GM21717 (cell line): ENCODE measurements around the gene GIMD1.
"Not testable (repeated sequence)": the region's sequence is repeated elsewhere in the genome, so short reads cannot be mapped to it uniquely, and the experiment has no call there.

Experiments used
- ATAC-seq: cut with Tn5 transposase; IDR thresholded peaks from one replicate; pipeline ENCODE4 v1.9.1; 2021; ENCODE audit warnings: mild to moderate bottlenecking, moderate library complexity; ENCODE audit not compliant: unreplicated experiment

Gene GIMD1

GRCh38 chr4:106368678-106369077 is at the start of gene GIMD1:
TSS of gene GIMD1 (minus strand) at chr4:106368778. CDS start at chr4:106367435, 1,343 bp downstream.
- ATAC-seq: no peak

- ATAC-seq: no peak
Measured at GRCh38 chr4:106414366-106414765, 45.8 kb upstream of the GIMD1 start.

GRCh38 chr4:106409901-106410889 is 41.6 kb upstream of the GIMD1 start:
- no peak for ATAC-seq

DNA sequence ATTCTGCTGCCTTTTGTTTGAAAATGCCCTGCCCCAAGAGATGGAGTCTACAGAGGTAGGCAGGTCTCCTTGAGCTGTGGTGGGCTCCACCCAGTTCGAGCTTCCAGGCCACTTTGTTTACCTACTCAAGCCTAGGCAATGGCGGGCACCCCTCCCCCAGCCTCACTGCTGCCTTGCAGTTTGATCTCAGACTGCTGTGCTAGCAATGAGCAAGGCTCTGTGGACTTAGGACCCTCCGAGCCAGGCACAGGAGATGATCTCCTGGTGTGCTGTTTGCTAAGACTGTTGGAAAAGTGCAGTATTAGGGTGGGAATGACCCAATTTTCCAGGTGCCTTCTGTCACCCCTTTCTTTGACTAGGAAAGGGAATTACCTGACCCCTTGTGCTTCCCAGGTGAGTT is 39.4 kb upstream of the GIMD1 start:
- not testable (repeated sequence) for ATAC-seq

GRCh38 chr4:106401157-106401556 is 32.6 kb upstream of the GIMD1 start:
- no peak for ATAC-seq

- ATAC-seq: not testable (repeated sequence)
Measured at GRCh38 chr4:106398898-106399297, 30.3 kb upstream of the GIMD1 start.

DNA sequence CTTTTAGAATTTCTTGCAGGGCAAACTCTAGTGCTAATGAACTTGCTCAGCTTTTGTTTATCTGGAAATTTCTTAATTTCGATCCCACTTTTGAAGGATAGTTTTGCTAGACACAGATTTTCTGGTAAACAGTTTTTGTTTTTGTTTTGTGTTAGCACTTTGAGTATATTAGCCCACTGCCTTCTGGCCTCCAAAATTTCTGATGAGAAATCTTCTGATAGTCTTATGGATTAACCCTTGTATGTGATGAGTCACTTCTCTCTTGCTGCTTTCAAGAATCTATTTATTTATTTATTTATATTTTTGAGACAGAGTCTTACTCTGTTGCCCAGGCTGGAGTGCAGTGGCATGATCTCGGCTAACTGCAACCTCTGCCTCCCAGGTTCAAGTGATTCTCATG is 27.0 kb upstream of the GIMD1 start:
- no peak for ATAC-seq

DNA sequence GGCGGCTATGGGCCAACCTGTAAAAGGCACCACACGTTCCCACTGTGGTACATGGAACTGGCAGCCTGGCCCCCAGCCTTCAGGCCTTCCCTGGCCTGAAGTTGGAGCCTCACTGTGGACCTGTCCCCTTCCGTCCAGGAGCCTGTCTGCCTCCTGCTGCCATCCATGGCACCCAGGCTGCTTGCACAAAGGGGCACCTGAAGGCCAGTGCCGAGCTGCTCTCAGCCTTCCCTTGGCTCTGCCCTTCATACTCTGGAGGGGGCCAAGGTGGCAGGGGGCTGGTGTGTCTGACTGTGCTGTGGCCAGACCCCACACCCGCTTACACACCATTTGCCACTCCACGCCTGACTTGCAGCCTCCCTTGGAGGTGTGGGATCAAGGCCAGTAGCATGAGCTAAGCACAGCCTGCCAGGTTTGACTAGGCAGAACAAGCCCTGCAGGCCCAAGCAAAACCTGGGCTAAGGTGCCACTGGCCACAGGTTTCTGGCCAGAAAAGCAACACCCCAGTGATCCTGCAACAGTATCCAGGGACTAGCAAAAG is 17.3 kb upstream of the GIMD1 start:
- ATAC-seq: no peak

DNA sequence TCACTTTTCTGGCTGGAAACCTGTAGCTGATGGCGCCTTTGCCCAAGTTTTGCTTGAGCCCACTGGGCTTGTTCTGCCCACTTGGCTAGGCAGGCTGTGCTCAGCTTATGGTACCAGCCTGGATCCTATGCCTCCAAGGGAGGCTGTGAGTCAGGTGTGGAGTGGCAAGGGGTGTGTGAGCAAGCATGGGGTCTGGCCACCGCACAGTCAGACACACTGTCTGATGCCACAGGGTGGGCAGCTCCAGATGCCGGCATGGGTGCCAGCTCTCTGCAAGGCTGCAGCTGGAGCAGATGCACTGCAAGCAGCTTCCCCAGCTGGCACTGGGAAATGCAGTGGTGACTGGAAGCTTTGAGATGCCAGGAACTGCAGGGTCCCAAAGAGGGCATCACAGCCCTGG is 16.3 kb upstream of the GIMD1 start:
- ATAC-seq: no peak

DNA sequence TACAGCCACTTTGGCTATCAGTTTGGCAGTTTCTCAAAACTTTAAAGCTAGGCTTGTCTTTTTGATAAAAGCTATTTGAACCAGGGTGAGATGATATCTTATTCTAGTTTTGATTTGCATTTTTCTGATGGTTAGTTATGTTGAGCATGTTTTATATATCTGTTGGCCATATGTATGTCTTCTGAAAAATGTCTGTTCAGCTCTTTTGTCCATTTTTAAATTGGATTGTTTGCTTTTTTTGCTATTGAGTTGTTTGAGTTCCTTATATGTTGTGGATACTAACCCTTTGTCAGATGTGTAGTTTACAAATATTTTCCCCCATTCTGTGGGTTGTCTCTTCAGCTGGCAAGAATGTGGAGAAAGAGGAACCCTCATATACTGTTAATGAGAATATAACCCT is 11.6 kb upstream of the GIMD1 start:
- ATAC-seq: no peak

GRCh38 chr4:106373026-106373425 is 4.4 kb upstream of the GIMD1 start:
- no peak for ATAC-seq

DNA sequence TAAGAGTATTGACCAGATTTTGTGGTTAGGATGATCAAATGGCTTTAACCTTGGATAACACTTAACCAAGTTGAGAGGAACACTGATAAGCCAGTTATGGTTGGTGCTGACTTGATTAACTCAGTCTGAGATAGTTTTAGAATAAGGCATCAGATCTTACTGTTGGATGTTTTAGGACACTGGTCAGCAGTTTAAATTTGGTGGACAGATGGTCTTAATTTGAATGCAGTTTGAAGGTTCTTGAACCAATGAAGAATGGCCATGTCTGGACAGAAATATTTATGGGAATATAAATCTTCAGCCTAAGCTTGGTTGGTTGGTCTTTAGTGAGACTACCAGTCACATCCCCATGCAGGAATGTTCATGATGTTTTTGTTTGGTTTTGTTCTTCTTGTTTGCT is 2.6 kb upstream of the GIMD1 start:
- no peak for ATAC-seq

- no peak for ATAC-seq
Measured at GRCh38 chr4:106370214-106370613, 1.6 kb upstream of the GIMD1 start.

DNA sequence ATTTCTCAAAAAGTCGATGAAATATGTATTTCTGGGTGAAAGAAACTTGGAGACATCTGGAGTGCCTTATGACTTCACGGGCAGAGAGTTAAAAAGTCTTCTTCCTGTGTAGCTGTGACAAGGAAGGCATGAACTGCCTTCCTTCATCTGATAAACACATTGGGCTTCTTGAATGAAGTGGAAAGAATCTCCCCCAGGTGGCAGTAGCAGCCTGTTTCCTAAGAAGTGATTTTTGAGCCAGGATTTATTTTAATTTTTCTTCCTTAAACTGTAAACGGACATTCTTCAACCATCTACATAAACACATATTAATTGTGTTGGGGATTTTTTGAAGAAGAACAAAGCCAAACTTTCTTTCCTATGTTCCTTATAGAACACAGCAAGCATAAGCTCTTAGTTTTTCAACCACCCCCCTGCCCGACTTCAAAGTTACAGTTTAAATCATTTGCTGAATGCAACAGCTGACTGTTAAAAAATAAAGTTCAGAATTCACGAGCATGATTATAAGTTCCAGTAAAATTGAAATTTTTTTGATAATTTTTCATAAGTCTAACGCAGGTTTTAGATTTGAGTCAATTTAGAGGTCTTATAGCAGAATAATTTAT is 980 bp upstream of the GIMD1 start:
- ATAC-seq: peak; percentile 62

DNA sequence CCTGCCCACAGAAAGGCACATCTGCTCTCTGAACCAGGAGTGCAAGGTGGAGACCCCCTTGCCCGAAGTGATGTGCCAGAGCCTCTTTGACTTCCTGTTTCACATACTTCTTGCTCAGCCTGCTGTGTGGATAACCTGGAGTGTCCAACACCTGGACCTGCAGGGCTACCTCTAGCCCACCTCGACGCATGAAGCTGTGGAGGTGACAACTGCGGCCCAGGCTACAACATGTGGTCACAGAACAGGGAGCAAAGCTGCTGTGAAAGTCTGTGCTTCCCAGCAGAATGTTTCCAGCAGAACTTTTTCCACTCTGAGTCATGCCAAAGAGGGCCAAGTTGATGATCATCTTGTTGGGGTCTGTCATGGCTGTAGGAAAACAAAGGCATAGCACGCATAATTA is 1.5 kb downstream of the GIMD1 start:
- no peak for ATAC-seq

GRCh38 chr4:106366026-106366425 is 2.6 kb downstream of the GIMD1 start:
- no peak for ATAC-seq

GRCh38 chr4:106365613-106366012 is 3.0 kb downstream of the GIMD1 start:
- ATAC-seq: no peak

DNA sequence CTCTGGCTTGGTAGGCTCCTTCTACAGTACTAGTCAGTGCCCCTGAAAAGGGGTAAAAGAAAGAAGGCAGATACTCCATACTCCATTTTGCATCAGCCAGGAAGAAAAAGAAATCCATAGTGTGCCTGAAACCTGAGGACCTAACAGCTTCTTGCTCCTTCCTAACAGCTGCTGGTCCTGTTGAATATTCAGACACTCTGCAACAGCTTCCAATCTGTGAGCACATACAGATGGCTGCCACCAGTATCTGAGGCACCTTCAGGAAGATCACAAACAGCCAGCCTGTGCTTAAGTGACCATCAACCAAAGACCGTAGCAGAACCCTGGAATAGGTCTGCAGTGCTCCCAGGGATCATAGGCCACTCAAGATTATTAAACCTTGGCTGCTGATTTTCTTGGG is 4.3 kb downstream of the GIMD1 start:
- ATAC-seq: no peak

- no peak for ATAC-seq
Measured at GRCh38 chr4:106362086-106362825, 6.3 kb downstream of the GIMD1 start.

- no peak for ATAC-seq
Measured at GRCh38 chr4:106358899-106359298, 9.7 kb downstream of the GIMD1 start.

DNA sequence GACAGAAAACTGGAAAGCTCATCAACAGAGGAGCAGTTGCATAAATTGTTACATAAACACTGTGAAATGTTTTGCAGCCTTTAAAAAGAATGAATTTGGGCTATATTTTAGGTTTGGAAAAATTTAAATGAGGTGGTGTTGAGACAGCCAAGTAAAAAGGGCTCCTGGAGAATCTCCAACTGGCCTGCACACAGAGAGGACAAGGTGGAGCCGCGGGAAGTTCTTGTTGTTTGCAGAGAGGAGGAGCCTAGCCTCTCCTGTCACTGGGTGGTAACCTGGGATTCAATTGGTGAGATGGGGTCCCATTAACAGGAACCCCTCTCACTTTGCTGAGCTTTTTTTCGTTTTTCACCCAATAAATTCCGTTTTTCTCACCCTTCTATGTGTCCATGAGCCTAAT is 13.4 kb downstream of the GIMD1 start:
- ATAC-seq: no peak
